HepG2 (cell line): ENCODE data around the gene TMEM253. TPM values are rescaled to one million over a fixed set of nuclear protein-coding genes. Genes with fewer than 3 reads are reported as not detected.

ENCODE experiments used
- BRD4 ChIP-seq: sonication (generic); formaldehyde crosslinking; IDR thresholded peaks from 2 replicates; pipeline ENCODE4 v1.4.0; 2020; ENCODE audit warnings: missing genetic modification reagents
- EED ChIP-seq: sonication (generic); formaldehyde crosslinking; IDR thresholded peaks from 2 replicates; pipeline ENCODE4 v1.5.0; 2020; ENCODE audit warnings: mild to moderate bottlenecking, missing genetic modification reagents
- FOXK2 ChIP-seq: fragments of 450-650 bp; IDR thresholded peaks from 2 replicates; pipeline ENCODE4 v1.6.1; 2016
- HOXA9 ChIP-seq: sonication (generic); formaldehyde crosslinking; IDR thresholded peaks from 2 replicates; pipeline ENCODE4 v1.8.1; 2022; ENCODE audit warnings: missing genetic modification reagents, mild to moderate bottlenecking, moderate library complexity, borderline replicate concordance
- MTF2 ChIP-seq: sonication (generic); formaldehyde crosslinking; IDR thresholded peaks from 2 replicates; pipeline ENCODE4 v1.5.0; 2020; ENCODE audit warnings: missing genetic modification reagents, borderline replicate concordance
- TAF15 ChIP-seq: fragments of 200-400 bp; formaldehyde crosslinking; IDR thresholded peaks from one replicate; pipeline ENCODE4 v1.6.1; 2018; ENCODE audit warnings: mild to moderate bottlenecking, low read depth, low read length; ENCODE audit not compliant: poor library complexity, severe bottlenecking
- TEAD3 ChIP-seq: optimal IDR thresholded peaks from 2 replicates; pipeline ENCODE3; 2016; ENCODE audit warnings: borderline replicate concordance
- ZBTB37 ChIP-seq: sonication (generic); formaldehyde crosslinking; IDR thresholded peaks from 2 replicates; pipeline ENCODE4 v1.4.0; 2020; ENCODE audit warnings: mild to moderate bottlenecking, missing genetic modification reagents
- ZFP90 ChIP-seq: sonication (generic); formaldehyde crosslinking; IDR thresholded peaks from 2 replicates; pipeline ENCODE4 v1.8.0; 2022; ENCODE audit warnings: missing genetic modification reagents, mild to moderate bottlenecking, inconsistent platforms, borderline replicate concordance
- ZKSCAN8 ChIP-seq: IDR thresholded peaks from 2 replicates; pipeline ENCODE4 v1.6.1; 2016; ENCODE audit warnings: borderline replicate concordance, missing genetic modification reagents, missing compliant biosample characterization
- ZNF10 ChIP-seq: sonication (generic); formaldehyde crosslinking; IDR thresholded peaks from 2 replicates; pipeline ENCODE4 v1.4.0; 2020; ENCODE audit warnings: mild to moderate bottlenecking, low read depth, missing genetic modification reagents, borderline replicate concordance
- ZNF180 ChIP-seq: sonication (generic); formaldehyde crosslinking; IDR thresholded peaks from 2 replicates; pipeline ENCODE4 v1.4.0; 2020; ENCODE audit warnings: low read depth, missing genetic modification reagents, borderline replicate concordance
- ZNF256 ChIP-seq: sonication (generic); formaldehyde crosslinking; conservative IDR thresholded peaks from 2 replicates; pipeline ENCODE4 v1.4.0; 2020; ENCODE audit warnings: missing genetic modification reagents
- ZNF709 ChIP-seq: sonication (generic); formaldehyde crosslinking; IDR thresholded peaks from 2 replicates; pipeline ENCODE4 v1.5.0; 2020; ENCODE audit warnings: mild to moderate bottlenecking, missing genetic modification reagents
- ZNF879 ChIP-seq: sonication (generic); formaldehyde crosslinking; IDR thresholded peaks from 2 replicates; pipeline ENCODE4 v1.8.1; 2023; ENCODE audit warnings: missing genetic modification reagents
- polyA plus RNA-seq, 8 experiments: library from polyadenylated mRNA; depleted of rRNA in 3 of 8; stranded (reverse) in 7 of 8; unstranded in 1 of 8; fragments of >200 nt; fragmentation: Illumina TruSeq in 4 of 8; extraction: Trizol in 4 of 8; gene quantifications; 2 replicates each; pipeline versions ENCODE4 v1.2.1 to v1.2.3, GENCODE V29; 2011 to 2016; ENCODE audit warnings: low read depth in 4 of 8, missing spikeins in 1 of 8, mixed read lengths in 1 of 8; ENCODE audit not compliant: insufficient read depth in 1 of 8
- total RNA-seq, 5 experiments: library from RNA; depleted of rRNA; stranded (reverse); fragments of >200 nt; fragmentation: Illumina TruSeq; extraction: Trizol; gene quantifications; 2 replicates each; pipeline ENCODE4 v1.2.3, GENCODE V29; 2016; ENCODE audit warnings: low read depth in 1 of 5
- TF ChIP-seq, protein P1 (sequence below): sonication (generic); formaldehyde crosslinking; IDR thresholded peaks from 2 replicates; pipeline ENCODE4 v1.8.1; 2023; ENCODE audit warnings: mild to moderate bottlenecking, missing genetic modification reagents
- TF ChIP-seq, protein P2 (sequence below): IDR thresholded peaks from 2 replicates; pipeline ENCODE4 v1.6.1; 2018; ENCODE audit warnings: missing genetic modification reagents
- TF ChIP-seq, protein P3 (sequence below): sonication (generic); formaldehyde crosslinking; IDR thresholded peaks from 2 replicates; pipeline ENCODE4 v1.4.0; 2020; ENCODE audit warnings: mild to moderate bottlenecking, missing genetic modification reagents, borderline replicate concordance
- TF ChIP-seq, protein P4 (sequence below): sonication (generic); formaldehyde crosslinking; IDR thresholded peaks from 2 replicates; pipeline ENCODE4 v1.4.0; 2020; ENCODE audit warnings: missing genetic modification reagents, borderline replicate concordance

The TMEM253 gene
- total and polyA plus RNA-seq, 2 of the 13 experiments (the other 11 are each of a cell fraction or from before 2014, with no cell fraction given): 0.29 to 0.45 TPM

DNA sequence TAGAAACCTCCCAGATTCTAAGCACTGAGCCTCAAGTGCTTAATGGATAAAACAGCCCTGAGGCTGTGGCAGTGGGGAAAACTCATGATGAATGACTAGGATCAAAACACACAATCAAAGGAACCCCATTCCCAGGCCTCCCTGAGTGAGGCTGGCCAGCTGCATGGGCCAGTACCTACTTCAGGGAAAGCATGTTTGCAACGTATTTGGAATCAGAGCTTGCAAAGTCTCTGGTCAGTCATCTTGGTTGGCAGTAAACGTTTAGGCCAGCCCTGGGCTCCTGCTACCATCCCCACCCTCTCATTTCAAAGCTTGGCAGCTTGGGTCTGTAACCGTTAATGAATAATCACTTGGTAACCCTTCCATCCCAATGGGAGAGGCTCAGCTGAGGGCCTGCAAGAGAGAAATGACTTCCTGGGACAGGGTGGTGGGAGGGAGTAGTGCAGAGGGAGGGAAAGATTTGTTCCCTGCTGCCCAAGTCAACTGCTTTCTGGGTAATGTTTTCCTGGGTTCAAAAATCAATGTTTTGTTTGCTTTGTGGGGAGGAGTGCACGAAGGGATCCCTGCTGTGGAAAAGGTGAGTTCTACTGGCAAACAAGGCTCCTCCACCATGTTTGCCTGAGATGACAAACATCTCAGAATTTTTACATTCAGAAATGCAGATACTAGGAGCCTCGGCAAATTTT, 45.3 kb upstream of the TMEM253 start (continued):
- TF ChIP-seq HOXA9 (CRISPR knock-in tag) (no peak), MTF2 (CRISPR knock-in tag) (no peak), ZNF256 (CRISPR knock-in tag) (0 out of 2 replicates have a peak, but pooled peaks have one; percentile 29), ZNF709 (CRISPR knock-in tag) (peak; percentile 91; the same call in 1 of the 2 replicates), FOXK2 (no peak), ZNF180 (CRISPR knock-in tag) (no peak), ZNF879 (CRISPR knock-in tag) (no peak), BRD4 (peak; percentile 95; the same call in 1 of the 2 replicates), ZFP90 (CRISPR knock-in tag) (peak; percentile 67; the same call in 1 of the 2 replicates), ZNF10 (no peak), TEAD3 (CRISPR knock-in tag) (peak; percentile 75), TAF15 (no peak), EED (CRISPR knock-in tag) (no peak), ZKSCAN8 (peak; percentile 86), ZBTB37 (CRISPR knock-in tag) (no peak)
- TF ChIP-seq, protein P1, sequence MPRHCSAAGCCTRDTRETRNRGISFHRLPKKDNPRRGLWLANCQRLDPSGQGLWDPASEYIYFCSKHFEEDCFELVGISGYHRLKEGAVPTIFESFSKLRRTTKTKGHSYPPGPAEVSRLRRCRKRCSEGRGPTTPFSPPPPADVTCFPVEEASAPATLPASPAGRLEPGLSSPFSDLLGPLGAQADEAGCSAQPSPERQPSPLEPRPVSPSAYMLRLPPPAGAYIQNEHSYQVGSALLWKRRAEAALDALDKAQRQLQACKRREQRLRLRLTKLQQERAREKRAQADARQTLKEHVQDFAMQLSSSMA (CRISPR knock-in tag): no peak
- TF ChIP-seq, protein P2, sequence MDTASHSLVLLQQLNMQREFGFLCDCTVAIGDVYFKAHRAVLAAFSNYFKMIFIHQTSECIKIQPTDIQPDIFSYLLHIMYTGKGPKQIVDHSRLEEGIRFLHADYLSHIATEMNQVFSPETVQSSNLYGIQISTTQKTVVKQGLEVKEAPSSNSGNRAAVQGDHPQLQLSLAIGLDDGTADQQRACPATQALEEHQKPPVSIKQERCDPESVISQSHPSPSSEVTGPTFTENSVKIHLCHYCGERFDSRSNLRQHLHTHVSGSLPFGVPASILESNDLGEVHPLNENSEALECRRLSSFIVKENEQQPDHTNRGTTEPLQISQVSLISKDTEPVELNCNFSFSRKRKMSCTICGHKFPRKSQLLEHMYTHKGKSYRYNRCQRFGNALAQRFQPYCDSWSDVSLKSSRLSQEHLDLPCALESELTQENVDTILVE (CRISPR knock-in tag): no peak
- TF ChIP-seq, protein P3, sequence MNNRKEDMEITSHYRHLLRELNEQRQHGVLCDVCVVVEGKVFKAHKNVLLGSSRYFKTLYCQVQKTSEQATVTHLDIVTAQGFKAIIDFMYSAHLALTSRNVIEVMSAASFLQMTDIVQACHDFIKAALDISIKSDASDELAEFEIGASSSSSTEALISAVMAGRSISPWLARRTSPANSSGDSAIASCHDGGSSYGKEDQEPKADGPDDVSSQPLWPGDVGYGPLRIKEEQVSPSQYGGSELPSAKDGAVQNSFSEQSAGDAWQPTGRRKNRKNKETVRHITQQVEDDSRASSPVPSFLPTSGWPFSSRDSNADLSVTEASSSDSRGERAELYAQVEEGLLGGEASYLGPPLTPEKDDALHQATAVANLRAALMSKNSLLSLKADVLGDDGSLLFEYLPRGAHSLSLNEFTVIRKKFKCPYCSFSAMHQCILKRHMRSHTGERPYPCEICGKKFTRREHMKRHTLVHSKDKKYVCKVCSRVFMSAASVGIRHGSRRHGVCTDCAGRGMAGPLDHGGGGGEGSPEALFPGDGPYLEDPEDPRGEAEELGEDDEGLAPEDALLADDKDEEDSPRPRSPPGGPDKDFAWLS (CRISPR knock-in tag): no peak
- TF ChIP-seq, protein P4, sequence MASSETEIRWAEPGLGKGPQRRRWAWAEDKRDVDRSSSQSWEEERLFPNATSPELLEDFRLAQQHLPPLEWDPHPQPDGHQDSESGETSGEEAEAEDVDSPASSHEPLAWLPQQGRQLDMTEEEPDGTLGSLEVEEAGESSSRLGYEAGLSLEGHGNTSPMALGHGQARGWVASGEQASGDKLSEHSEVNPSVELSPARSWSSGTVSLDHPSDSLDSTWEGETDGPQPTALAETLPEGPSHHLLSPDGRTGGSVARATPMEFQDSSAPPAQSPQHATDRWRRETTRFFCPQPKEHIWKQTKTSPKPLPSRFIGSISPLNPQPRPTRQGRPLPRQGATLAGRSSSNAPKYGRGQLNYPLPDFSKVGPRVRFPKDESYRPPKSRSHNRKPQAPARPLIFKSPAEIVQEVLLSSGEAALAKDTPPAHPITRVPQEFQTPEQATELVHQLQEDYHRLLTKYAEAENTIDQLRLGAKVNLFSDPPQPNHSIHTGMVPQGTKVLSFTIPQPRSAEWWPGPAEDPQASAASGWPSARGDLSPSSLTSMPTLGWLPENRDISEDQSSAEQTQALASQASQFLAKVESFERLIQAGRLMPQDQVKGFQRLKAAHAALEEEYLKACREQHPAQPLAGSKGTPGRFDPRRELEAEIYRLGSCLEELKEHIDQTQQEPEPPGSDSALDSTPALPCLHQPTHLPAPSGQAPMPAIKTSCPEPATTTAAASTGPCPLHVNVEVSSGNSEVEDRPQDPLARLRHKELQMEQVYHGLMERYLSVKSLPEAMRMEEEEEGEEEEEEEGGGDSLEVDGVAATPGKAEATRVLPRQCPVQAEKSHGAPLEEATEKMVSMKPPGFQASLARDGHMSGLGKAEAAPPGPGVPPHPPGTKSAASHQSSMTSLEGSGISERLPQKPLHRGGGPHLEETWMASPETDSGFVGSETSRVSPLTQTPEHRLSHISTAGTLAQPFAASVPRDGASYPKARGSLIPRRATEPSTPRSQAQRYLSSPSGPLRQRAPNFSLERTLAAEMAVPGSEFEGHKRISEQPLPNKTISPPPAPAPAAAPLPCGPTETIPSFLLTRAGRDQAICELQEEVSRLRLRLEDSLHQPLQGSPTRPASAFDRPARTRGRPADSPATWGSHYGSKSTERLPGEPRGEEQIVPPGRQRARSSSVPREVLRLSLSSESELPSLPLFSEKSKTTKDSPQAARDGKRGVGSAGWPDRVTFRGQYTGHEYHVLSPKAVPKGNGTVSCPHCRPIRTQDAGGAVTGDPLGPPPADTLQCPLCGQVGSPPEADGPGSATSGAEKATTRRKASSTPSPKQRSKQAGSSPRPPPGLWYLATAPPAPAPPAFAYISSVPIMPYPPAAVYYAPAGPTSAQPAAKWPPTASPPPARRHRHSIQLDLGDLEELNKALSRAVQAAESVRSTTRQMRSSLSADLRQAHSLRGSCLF (CRISPR knock-in tag): no peak; the same call in 1 of the 2 replicates
